KMS-11 (cell line): ENCODE measurements around the gene DDX28.

Source experiments
- H2AFZ ChIP-seq: fragments of 200-600 bp; sonication (generic); 2 replicates; pipeline ENCODE4 v1.6.1; 2016; ENCODE audit warnings: antibody characterized with exemption, mixed run types, low read depth
- H3K27ac ChIP-seq: fragments of 200-600 bp; sonication (generic); 2 replicates; pipeline ENCODE4 v1.6.1; 2016; ENCODE audit warnings: mild to moderate bottlenecking, mixed run types
- H3K27me3 ChIP-seq: fragments of 200-600 bp; sonication (generic); 2 replicates; pipeline ENCODE4 v1.6.1; 2017; ENCODE audit warnings: mild to moderate bottlenecking, low read depth, mixed run types, moderate library complexity; ENCODE audit not compliant: insufficient read depth
- H3K36me3 ChIP-seq: fragments of 200-600 bp; sonication (generic); 2 replicates; pipeline ENCODE4 v1.6.1; 2017; ENCODE audit warnings: mild to moderate bottlenecking, mixed run types; ENCODE audit not compliant: insufficient read depth
- H3K4me1 ChIP-seq: fragments of 200-600 bp; sonication (generic); 2 replicates; pipeline ENCODE4 v1.6.1; 2016; ENCODE audit warnings: mild to moderate bottlenecking, low read depth, mixed run types; ENCODE audit not compliant: poor library complexity, severe bottlenecking
- H3K4me2 ChIP-seq: fragments of 200-600 bp; sonication (generic); 2 replicates; pipeline ENCODE4 v1.7.0; 2016; ENCODE audit warnings: mild to moderate bottlenecking, mixed run types
- H3K4me3 ChIP-seq: fragments of 200-600 bp; sonication (generic); IDR thresholded peaks from 2 replicates; pipeline ENCODE4 v1.6.1; 2017; ENCODE audit warnings: low read depth, low read length, mixed read lengths; ENCODE audit not compliant: insufficient read depth
- H3K79me2 ChIP-seq: fragments of 200-600 bp; sonication (generic); 2 replicates; pipeline ENCODE4 v1.6.1; 2016; ENCODE audit warnings: low read depth, mixed run types; ENCODE audit not compliant: insufficient read depth
- H3K9ac ChIP-seq: fragments of 200-600 bp; sonication (generic); 2 replicates; pipeline ENCODE4 v1.6.1; 2016; ENCODE audit warnings: mild to moderate bottlenecking, mixed run types
- H4K20me1 ChIP-seq: fragments of 200-600 bp; sonication (generic); 2 replicates; pipeline ENCODE4 v1.6.1; 2016; ENCODE audit warnings: mild to moderate bottlenecking, mixed run types; ENCODE audit not compliant: insufficient read depth
- CTCF ChIP-seq: fragments of 200-600 bp; sonication (generic); conservative IDR thresholded peaks from 2 replicates; pipeline ENCODE4 v1.6.1; 2017; ENCODE audit warnings: low read depth, mild to moderate bottlenecking, antibody characterized with exemption, low read length, moderate library complexity, mixed read lengths

The DDX28 gene

GRCh38 chr16:68059804-68060203 lies 36.8 kb upstream of the DDX28 start:
- no peaks in the 10 kb centered on the region for H3K36me3 ChIP-seq
- H3K9ac ChIP-seq, result no peak overlapping the region
- H4K20me1 ChIP-seq, result no peaks in the 10 kb centered on the region
- no peak overlapping the region for H3K27ac ChIP-seq
- no peak overlapping the region for H2AFZ ChIP-seq
- H3K79me2 ChIP-seq, result no peaks in the 10 kb centered on the region
- H3K4me1 ChIP-seq, result no peaks in the 10 kb centered on the region
- TF ChIP-seq CTCF, result no peak
- no peak overlapping the region for H3K4me3 ChIP-seq
- no peaks in the 10 kb centered on the region for H3K27me3 ChIP-seq
- no peak overlapping the region for H3K4me2 ChIP-seq

DNA sequence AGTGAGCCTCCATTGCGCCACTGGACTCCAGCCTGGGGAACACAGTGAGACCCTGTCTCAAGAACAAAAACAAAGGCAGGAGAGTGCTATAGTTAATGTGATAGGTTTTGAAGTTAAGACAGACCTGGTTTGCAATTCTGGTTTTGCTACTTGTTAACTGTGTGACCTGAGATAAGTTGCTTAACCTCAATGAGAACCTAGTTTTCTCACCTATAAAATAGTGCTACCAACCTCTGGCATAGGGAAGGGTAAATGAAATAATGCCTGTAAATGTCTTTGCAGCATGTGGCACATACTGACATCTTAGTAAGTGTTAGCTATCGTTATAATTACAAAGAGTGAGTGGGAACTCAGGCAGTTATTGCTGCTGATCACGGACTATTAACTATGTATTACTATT lies 32.4 kb upstream of the DDX28 start:
- Histone ChIP-seq H3K36me3 (no peaks in the 10 kb centered on the region), H4K20me1 (no peaks in the 10 kb centered on the region), H3K4me3 (no peak overlapping the region), H3K27me3 (no peaks in the 10 kb centered on the region), H2AFZ (no peak overlapping the region), H3K9ac (no peak overlapping the region), H3K79me2 (no peaks in the 10 kb centered on the region), H3K4me1 (peaks cover 6% of the 10 kb centered on the region), H3K4me2 (no peak overlapping the region), H3K27ac (no peak overlapping the region)
- TF ChIP-seq CTCF, result no peak

- Histone ChIP-seq H2AFZ (no peak overlapping the region), H4K20me1 (no peaks in the 10 kb centered on the region), H3K27me3 (no peaks in the 10 kb centered on the region), H3K4me1 (peaks cover 6% of the 10 kb centered on the region), H3K27ac (no peak overlapping the region), H3K79me2 (no peaks in the 10 kb centered on the region), H3K4me3 (no peak overlapping the region), H3K9ac (no peak overlapping the region), H3K4me2 (no peak overlapping the region), H3K36me3 (no peaks in the 10 kb centered on the region)
- no peak for TF ChIP-seq CTCF
Observed at GRCh38 chr16:68049449-68049848, 26.4 kb upstream of the DDX28 start.

GRCh38 chr16:68047987-68048386 lies 25.0 kb upstream of the DDX28 start:
- no peaks in the 10 kb centered on the region for H3K36me3 ChIP-seq

More at GRCh38 chr16:68047987-68048386, 25.0 kb upstream of the DDX28 start:
- no peak overlapping the region for H3K4me3 ChIP-seq
- H3K9ac ChIP-seq, result no peak overlapping the region
- no peaks in the 10 kb centered on the region for H3K27me3 ChIP-seq
- no peak overlapping the region for H3K27ac ChIP-seq
- no peaks in the 10 kb centered on the region for H3K79me2 ChIP-seq
- H2AFZ ChIP-seq, result no peak overlapping the region
- TF ChIP-seq CTCF, result no peak
- peaks cover 6% of the 10 kb centered on the region for H3K4me1 ChIP-seq
- no peaks in the 10 kb centered on the region for H4K20me1 ChIP-seq
- H3K4me2 ChIP-seq, result no peak overlapping the region
